ENCODE results near the gene PPTC7.
"Not testable (repeated sequence)": the region's sequence is repeated elsewhere in the genome, so short reads cannot be mapped to it uniquely, and the experiment has no call there.

Gene PPTC7

GRCh38 chr12:110600254-110600653, 17.1 kb upstream of the PPTC7 start:
- H3K4me1 ChIP-seq (ENCODE audit: insufficient read depth, low read length), result no peaks in the 10 kb centered on the region
- no peaks in the 10 kb centered on the region for H3K36me3 ChIP-seq (ENCODE audit: insufficient read depth, low read depth, low read length)
- H3K27ac ChIP-seq (ENCODE audit: low read length), result no peak overlapping the region
- H3K4me3 ChIP-seq (ENCODE audit: low read length), result no peak overlapping the region
- no peaks in the 10 kb centered on the region for H3K27me3 ChIP-seq (ENCODE audit: insufficient read depth, low read length)
- no peak overlapping the region for H3K9ac ChIP-seq (ENCODE audit: low read depth, low read length)
- no peaks in the 10 kb centered on the region for H3K9me3 ChIP-seq (ENCODE audit: insufficient read depth, low read depth, low read length)

GRCh38 chr12:110599334-110599733, 16.2 kb upstream of the PPTC7 start:
- H3K9ac ChIP-seq (ENCODE audit: low read depth, low read length), result no peak overlapping the region
- no peak overlapping the region for H3K4me3 ChIP-seq (ENCODE audit: low read length)
- no peaks in the 10 kb centered on the region for H3K9me3 ChIP-seq (ENCODE audit: insufficient read depth, low read depth, low read length)
- H3K36me3 ChIP-seq (ENCODE audit: insufficient read depth, low read depth, low read length), result no peaks in the 10 kb centered on the region
- H3K27me3 ChIP-seq (ENCODE audit: insufficient read depth, low read length), result no peaks in the 10 kb centered on the region
- H3K27ac ChIP-seq (ENCODE audit: low read length), result no peak overlapping the region
- no peaks in the 10 kb centered on the region for H3K4me1 ChIP-seq (ENCODE audit: insufficient read depth, low read length)

- Histone ChIP-seq H3K4me3 (ENCODE audit: low read length) (no peak overlapping the region), H3K4me1 (ENCODE audit: insufficient read depth, low read length) (no peaks in the 10 kb centered on the region), H3K27me3 (ENCODE audit: insufficient read depth, low read length) (no peaks in the 10 kb centered on the region), H3K27ac (ENCODE audit: low read length) (no peak overlapping the region), H3K9me3 (ENCODE audit: insufficient read depth, low read depth, low read length) (no peaks in the 10 kb centered on the region), H3K9ac (ENCODE audit: low read depth, low read length) (no peak overlapping the region), H3K36me3 (ENCODE audit: insufficient read depth, low read depth, low read length) (no peaks in the 10 kb centered on the region)
Observed at GRCh38 chr12:110597885-110598284, 14.8 kb upstream of the PPTC7 start.

GRCh38 chr12:110592919-110593318, 9.8 kb upstream of the PPTC7 start:
- H3K27ac ChIP-seq (ENCODE audit: low read length); H3K4me1 ChIP-seq (ENCODE audit: insufficient read depth, low read length); H3K4me3 ChIP-seq (ENCODE audit: low read length); H3K36me3 ChIP-seq (ENCODE audit: insufficient read depth, low read depth, low read length); H3K9ac ChIP-seq (ENCODE audit: low read depth, low read length); H3K9me3 ChIP-seq (ENCODE audit: insufficient read depth, low read depth, low read length); H3K27me3 ChIP-seq (ENCODE audit: insufficient read depth, low read length): not testable (repeated sequence)

GRCh38 chr12:110592078-110592477, 9.0 kb upstream of the PPTC7 start:
- no peaks in the 10 kb centered on the region for H3K9me3 ChIP-seq (ENCODE audit: insufficient read depth, low read depth, low read length)
- H3K4me3 ChIP-seq (ENCODE audit: low read length), result no peak overlapping the region
- no peaks in the 10 kb centered on the region for H3K27me3 ChIP-seq (ENCODE audit: insufficient read depth, low read length)
- no peak overlapping the region for H3K9ac ChIP-seq (ENCODE audit: low read depth, low read length)
- peaks cover 3% of the 10 kb centered on the region; the same call in 1 of the 2 replicates for H3K4me1 ChIP-seq (ENCODE audit: insufficient read depth, low read length)
- no peaks in the 10 kb centered on the region for H3K36me3 ChIP-seq (ENCODE audit: insufficient read depth, low read depth, low read length)
- H3K27ac ChIP-seq (ENCODE audit: low read length), result no peak overlapping the region

GRCh38 chr12:110591451-110592051, 8.4 kb upstream of the PPTC7 start:
- Histone ChIP-seq H3K9ac (ENCODE audit: low read depth, low read length) (no peak overlapping the region), H3K27ac (ENCODE audit: low read length) (no peak overlapping the region), H3K9me3 (ENCODE audit: insufficient read depth, low read depth, low read length) (no peaks in the 10 kb centered on the region)

GRCh38 chr12:110590806-110591326, 7.7 kb upstream of the PPTC7 start:
- H3K4me1 ChIP-seq (ENCODE audit: insufficient read depth, low read length), result peaks cover 3% of the 10 kb centered on the region; the same call in 1 of the 2 replicates
- no peak overlapping the region for H3K9ac ChIP-seq (ENCODE audit: low read depth, low read length)
- H3K27me3 ChIP-seq (ENCODE audit: insufficient read depth, low read length), result no peaks in the 10 kb centered on the region
- no peak overlapping the region for H3K4me3 ChIP-seq (ENCODE audit: low read length)
- no peaks in the 10 kb centered on the region for H3K9me3 ChIP-seq (ENCODE audit: insufficient read depth, low read depth, low read length)
- no peaks in the 10 kb centered on the region for H3K36me3 ChIP-seq (ENCODE audit: insufficient read depth, low read depth, low read length)
- no peak overlapping the region for H3K27ac ChIP-seq (ENCODE audit: low read length)

More at GRCh38 chr12:110591451-110592051, 8.4 kb upstream of the PPTC7 start:
- no peaks in the 10 kb centered on the region for H3K36me3 ChIP-seq (ENCODE audit: insufficient read depth, low read depth, low read length)
- no peaks in the 10 kb centered on the region for H3K27me3 ChIP-seq (ENCODE audit: insufficient read depth, low read length)
- peaks cover 3% of the 10 kb centered on the region; the same call in 1 of the 2 replicates for H3K4me1 ChIP-seq (ENCODE audit: insufficient read depth, low read length)
- no peak overlapping the region for H3K4me3 ChIP-seq (ENCODE audit: low read length)

- H3K9ac ChIP-seq (ENCODE audit: low read depth, low read length), result no peak overlapping the region
- no peak overlapping the region for H3K4me3 ChIP-seq (ENCODE audit: low read length)
- H3K4me1 ChIP-seq (ENCODE audit: insufficient read depth, low read length), result peaks cover 3% of the 10 kb centered on the region; the same call in 1 of the 2 replicates
- H3K27me3 ChIP-seq (ENCODE audit: insufficient read depth, low read length), result no peaks in the 10 kb centered on the region
- no peak overlapping the region for H3K27ac ChIP-seq (ENCODE audit: low read length)
- no peaks in the 10 kb centered on the region for H3K9me3 ChIP-seq (ENCODE audit: insufficient read depth, low read depth, low read length)
- no peaks in the 10 kb centered on the region for H3K36me3 ChIP-seq (ENCODE audit: insufficient read depth, low read depth, low read length)
Observed at GRCh38 chr12:110590059-110590458, 6.9 kb upstream of the PPTC7 start.

GRCh38 chr12:110587102-110587501, 4.0 kb upstream of the PPTC7 start:
- H3K4me1 ChIP-seq (ENCODE audit: insufficient read depth, low read length); H3K4me3 ChIP-seq (ENCODE audit: low read length); H3K36me3 ChIP-seq (ENCODE audit: insufficient read depth, low read depth, low read length); H3K27me3 ChIP-seq (ENCODE audit: insufficient read depth, low read length); H3K9me3 ChIP-seq (ENCODE audit: insufficient read depth, low read depth, low read length); H3K27ac ChIP-seq (ENCODE audit: low read length); H3K9ac ChIP-seq (ENCODE audit: low read depth, low read length): not testable (repeated sequence)

- H3K9ac ChIP-seq (ENCODE audit: low read depth, low read length), result no peak overlapping the region
Observed at GRCh38 chr12:110585231-110585799, 2.2 kb upstream of the PPTC7 start.

GRCh38 chr12:110582276-110583136, 612 bp downstream of the PPTC7 start:
- Histone ChIP-seq H3K27me3 (ENCODE audit: insufficient read depth, low read length) (no peaks in the 10 kb centered on the region; the same call in 1 of the 2 replicates), H3K9ac (ENCODE audit: low read depth, low read length) (peak overlapping the region; percentile 82; the same call in 1 of the 2 replicates), H3K4me3 (ENCODE audit: low read length) (peak overlapping the region; percentile 94), H3K27ac (ENCODE audit: low read length) (no peak overlapping the region), H3K9me3 (ENCODE audit: insufficient read depth, low read depth, low read length) (no peaks in the 10 kb centered on the region), H3K4me1 (ENCODE audit: insufficient read depth, low read length) (0 out of 2 replicates have a peak, but pooled peaks cover 6% of the 10 kb centered on the region), H3K36me3 (ENCODE audit: insufficient read depth, low read depth, low read length) (no peaks in the 10 kb centered on the region)

More at GRCh38 chr12:110585231-110585799, 2.2 kb upstream of the PPTC7 start:
- Histone ChIP-seq H3K36me3 (ENCODE audit: insufficient read depth, low read depth, low read length) (no peaks in the 10 kb centered on the region), H3K4me3 (ENCODE audit: low read length) (no peak overlapping the region), H3K27ac (ENCODE audit: low read length) (no peak overlapping the region), H3K9me3 (ENCODE audit: insufficient read depth, low read depth, low read length) (no peaks in the 10 kb centered on the region), H3K27me3 (ENCODE audit: insufficient read depth, low read length) (no peaks in the 10 kb centered on the region; the same call in 1 of the 2 replicates), H3K4me1 (ENCODE audit: insufficient read depth, low read length) (0 out of 2 replicates have a peak, but pooled peaks cover 6% of the 10 kb centered on the region)
